ES-I3 (cell line): ENCODE data around the gene PANK4.
A peak's percentile ranks its signal among the peaks of the same experiment; 100 is the strongest.

Source experiments
- H3K36me3 ChIP-seq: 2 replicates; pipeline ENCODE4 v1.6.1; 2013; ENCODE audit warnings: mild to moderate bottlenecking, low read length, control low read depth, moderate library complexity; ENCODE audit not compliant: insufficient read depth
- H3K4me1 ChIP-seq: 2 replicates; pipeline ENCODE4 v1.6.1; 2013; ENCODE audit warnings: mild to moderate bottlenecking, control low read depth, low read length; ENCODE audit not compliant: insufficient read depth
- H3K9ac ChIP-seq: 2 replicates; pipeline ENCODE4 v1.6.1; 2013; ENCODE audit warnings: low read depth, mild to moderate bottlenecking, low read length, moderate library complexity
- H3K9me3 ChIP-seq: 2 replicates; pipeline ENCODE4 v1.6.1; 2013; ENCODE audit warnings: mild to moderate bottlenecking, low read length, moderate library complexity; ENCODE audit not compliant: control insufficient read depth, insufficient read depth

The PANK4 gene

DNA sequence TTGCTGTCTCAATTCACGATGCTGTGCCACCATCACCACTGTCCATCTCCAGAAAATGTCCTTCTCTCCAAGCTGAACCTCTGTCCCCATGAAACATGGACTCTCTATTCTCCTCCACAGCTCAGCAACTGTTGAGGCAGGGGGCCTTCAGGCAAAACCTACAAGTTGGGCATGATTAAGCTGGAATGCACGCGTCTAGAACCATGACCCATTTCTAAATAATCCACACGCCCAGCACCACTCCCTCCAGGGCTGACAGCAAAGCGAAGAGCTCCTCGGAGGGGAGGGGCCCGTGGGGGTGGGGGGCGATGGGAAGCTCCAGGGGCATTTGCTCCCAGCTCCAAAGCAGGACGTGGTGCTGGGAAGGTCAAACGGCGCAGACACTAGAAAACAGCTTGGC is 7.0 kb upstream of the PANK4 start:
- Histone ChIP-seq H3K9me3 (no peaks in the 10 kb centered on the region), H3K36me3 (no peaks in the 10 kb centered on the region), H3K4me1 (peaks cover 21% of the 10 kb centered on the region; the same call in 1 of the 2 replicates), H3K9ac (no peak overlapping the region)

DNA sequence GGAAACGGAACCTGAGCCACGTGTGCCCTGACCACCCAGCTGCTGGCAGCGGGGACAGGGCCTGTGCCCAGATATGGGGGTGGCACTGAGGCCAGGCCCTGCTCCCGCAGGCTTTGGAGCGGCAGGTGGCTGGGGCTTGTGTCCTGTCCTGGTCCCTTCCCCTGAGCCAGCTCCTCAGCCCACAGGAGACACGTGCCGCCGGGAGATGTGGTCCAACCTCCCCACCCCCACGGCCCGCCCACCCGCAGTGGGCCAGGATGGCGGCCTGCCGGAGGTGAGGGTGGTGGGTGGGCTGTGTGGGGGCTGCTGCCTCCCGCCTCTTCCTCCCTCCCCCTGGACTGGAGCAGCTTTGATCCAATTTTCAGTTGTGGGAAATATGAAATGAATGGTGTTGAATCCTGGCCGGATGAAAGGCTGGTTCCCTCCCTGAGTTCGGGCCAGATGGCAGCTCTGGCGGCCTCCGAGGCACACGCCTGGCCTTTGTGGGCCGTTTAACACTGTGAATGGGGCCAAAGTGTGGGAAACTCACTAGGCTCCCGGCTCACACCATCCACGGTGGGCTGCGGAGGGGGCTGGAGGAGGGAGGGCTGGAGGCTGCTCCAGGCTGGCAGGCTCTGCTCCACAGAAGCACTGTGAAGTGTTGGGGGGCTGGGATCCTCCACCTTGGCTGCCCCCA is 6.2 kb upstream of the PANK4 start:
- Histone ChIP-seq H3K4me1 (peaks cover 21% of the 10 kb centered on the region; the same call in 1 of the 2 replicates), H3K9ac (no peak overlapping the region), H3K9me3 (no peaks in the 10 kb centered on the region), H3K36me3 (no peaks in the 10 kb centered on the region)

DNA sequence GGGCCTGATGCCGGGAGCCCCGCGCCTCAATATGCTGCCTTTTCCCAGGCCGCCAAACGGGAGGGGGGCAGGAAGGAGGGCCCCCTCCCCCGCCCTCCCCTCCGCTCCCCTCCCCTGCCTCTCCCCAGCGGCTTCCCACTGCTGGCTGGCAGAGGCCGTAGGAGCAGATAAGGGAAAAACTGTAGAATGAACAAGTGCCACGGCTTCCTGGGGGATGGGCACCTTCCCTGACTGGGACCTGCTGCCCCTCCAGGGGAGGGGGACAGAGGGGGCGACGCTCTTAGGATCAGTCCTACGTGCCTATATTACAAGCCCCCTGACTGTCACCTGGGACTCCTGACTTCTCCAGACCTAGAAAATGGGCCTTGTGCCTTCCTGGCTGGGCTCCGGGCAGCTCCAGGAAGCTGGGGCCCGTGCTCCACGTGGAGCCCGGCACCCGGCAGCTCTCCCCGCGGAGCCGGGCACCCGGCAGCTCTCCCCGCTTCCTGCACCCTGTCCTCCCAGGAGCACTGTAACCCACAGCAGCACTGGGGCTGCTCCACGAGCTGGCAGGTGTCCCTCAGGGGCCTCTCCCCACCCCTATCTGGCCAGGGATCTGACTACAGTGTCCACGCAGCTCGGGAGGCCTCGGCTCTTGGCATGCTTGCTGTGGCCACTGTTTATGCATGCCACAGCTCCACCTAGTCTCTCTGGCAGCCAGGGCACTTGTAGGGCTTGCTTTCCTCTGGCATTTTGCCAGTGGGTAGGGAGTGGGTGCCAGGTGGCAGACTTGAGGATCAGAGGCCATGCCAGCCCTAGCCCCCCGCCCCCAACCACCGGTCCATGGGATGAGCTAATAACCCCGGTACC is 4.3 kb upstream of the PANK4 start:
- peak overlapping the region; percentile 5; the same call in 1 of the 2 replicates for H3K9ac ChIP-seq
- H3K4me1 ChIP-seq, result peaks cover 25% of the 10 kb centered on the region; the same call in 1 of the 2 replicates
- no peaks in the 10 kb centered on the region for H3K9me3 ChIP-seq
- H3K36me3 ChIP-seq, result no peaks in the 10 kb centered on the region

- Histone ChIP-seq H3K4me1 (peaks cover 27% of the 10 kb centered on the region; the same call in 1 of the 2 replicates), H3K9ac (peak within 1 kb of the TSS; percentile 5; the same call in 1 of the 2 replicates), H3K36me3 (no peaks in the 10 kb centered on the region), H3K9me3 (no peaks in the 10 kb centered on the region)
Measured at GRCh38 chr1:2529784-2530512, 3.6 kb upstream of the PANK4 start, which contains the start of gene HES5. HES5 (minus strand) TSS chr1:2530263; CDS start chr1:2530164, 99 bp downstream.

DNA sequence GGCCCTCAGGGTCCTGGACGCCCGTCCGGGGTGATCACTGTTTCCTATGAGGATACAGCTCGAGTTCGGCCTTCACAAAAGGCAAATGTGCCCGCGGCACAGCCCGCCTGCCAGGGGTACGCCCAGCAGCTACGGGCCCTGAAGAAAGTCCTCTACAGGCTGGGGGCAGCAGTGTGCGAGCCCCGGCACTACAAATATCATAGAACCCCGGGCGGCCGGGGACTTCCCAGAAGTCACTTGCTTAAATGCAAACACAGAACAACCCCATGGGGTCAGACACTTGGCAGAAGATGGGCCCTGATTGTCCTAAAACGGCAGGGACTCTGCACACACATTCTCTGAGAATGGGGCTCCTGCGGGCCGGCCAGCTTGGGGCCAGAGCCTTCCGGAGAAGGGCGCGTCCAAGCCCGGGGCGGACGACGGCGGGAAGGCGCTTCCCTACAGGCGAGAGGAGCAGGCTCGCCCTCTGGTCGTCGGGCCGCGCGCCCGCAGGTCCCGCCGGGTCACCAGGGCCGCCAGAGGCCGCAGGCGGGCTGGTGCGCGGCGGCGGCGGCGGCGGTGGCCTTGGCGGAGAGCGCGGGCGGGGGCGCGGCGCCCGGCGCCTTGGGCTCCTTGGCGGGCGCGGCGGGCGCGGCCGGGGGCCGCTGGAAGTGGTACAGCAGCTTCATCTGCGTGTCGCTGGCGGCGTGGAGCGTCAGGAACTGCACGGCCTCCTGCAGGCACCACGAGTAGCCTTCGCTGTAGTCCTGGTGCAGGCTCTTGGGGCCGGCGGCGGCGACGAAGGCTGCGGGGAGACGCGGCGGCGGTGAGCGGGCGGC is 2.8 kb upstream of the PANK4 start:
- no peak overlapping the region for H3K9ac ChIP-seq

GRCh38 chr1:2528611-2528965 is 2.2 kb upstream of the PANK4 start:
- Histone ChIP-seq H3K9ac (no peak overlapping the region), H3K9me3 (no peaks in the 10 kb centered on the region), H3K4me1 (peaks cover 17% of the 10 kb centered on the region; the same call in 1 of the 2 replicates), H3K36me3 (no peaks in the 10 kb centered on the region)

More for the DNA sequence above, 2.8 kb upstream of the PANK4 start:
- Histone ChIP-seq H3K9me3 (no peaks in the 10 kb centered on the region), H3K36me3 (no peaks in the 10 kb centered on the region), H3K4me1 (peaks cover 22% of the 10 kb centered on the region; the same call in 1 of the 2 replicates)

DNA sequence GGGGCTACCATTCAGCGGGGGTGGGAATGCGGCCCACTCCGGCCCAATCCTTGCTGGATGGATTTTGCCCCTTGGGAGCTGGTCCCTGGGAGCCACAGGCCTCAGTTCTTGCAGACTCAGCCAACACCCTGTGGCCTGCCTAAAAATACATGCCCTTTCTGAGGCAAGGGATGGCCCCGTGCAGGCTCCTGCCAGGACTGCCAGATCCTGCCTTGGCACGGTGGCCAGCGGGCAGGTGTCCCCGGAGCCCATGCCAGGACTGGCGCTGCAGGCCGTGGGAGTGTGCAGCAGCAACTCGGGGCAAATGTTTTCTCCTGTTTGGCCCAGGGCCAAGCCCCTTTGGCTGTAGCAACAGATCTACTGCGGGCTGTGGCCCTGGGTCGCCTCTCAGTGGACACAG is 1.6 kb upstream of the PANK4 start:
- H3K9ac ChIP-seq, result no peak overlapping the region
- no peaks in the 10 kb centered on the region for H3K9me3 ChIP-seq
- H3K36me3 ChIP-seq, result no peaks in the 10 kb centered on the region
- H3K4me1 ChIP-seq, result peaks cover 17% of the 10 kb centered on the region; the same call in 1 of the 2 replicates

GRCh38 chr1:2527556-2527860 is 1.1 kb upstream of the PANK4 start:
- no peaks in the 10 kb centered on the region for H3K9me3 ChIP-seq
- H3K9ac ChIP-seq, result no peak overlapping the region
- no peaks in the 10 kb centered on the region for H3K36me3 ChIP-seq
- peaks cover 17% of the 10 kb centered on the region; the same call in 1 of the 2 replicates for H3K4me1 ChIP-seq

- Histone ChIP-seq H3K36me3 (no peaks in the 10 kb centered on the region), H3K9me3 (no peaks in the 10 kb centered on the region), H3K4me1 (peaks cover 17% of the 10 kb centered on the region; the same call in 1 of the 2 replicates), H3K9ac (no peak overlapping the region)
Measured at GRCh38 chr1:2526824-2527555, 594 bp upstream of the PANK4 start.

GRCh38 chr1:2525572-2525919 is 850 bp downstream of the PANK4 start:
- Histone ChIP-seq H3K36me3 (peaks cover 5% of the 10 kb centered on the region), H3K9me3 (no peaks in the 10 kb centered on the region), H3K9ac (peak overlapping the region; percentile 97), H3K4me1 (peaks cover 17% of the 10 kb centered on the region; the same call in 1 of the 2 replicates)

GRCh38 chr1:2523891-2524609 is 2.3 kb downstream of the PANK4 start:
- Histone ChIP-seq H3K9me3 (no peaks in the 10 kb centered on the region), H3K36me3 (peaks cover 5% of the 10 kb centered on the region), H3K9ac (no peak overlapping the region), H3K4me1 (peaks cover 17% of the 10 kb centered on the region; the same call in 1 of the 2 replicates)

GRCh38 chr1:2523191-2523890 is 3.1 kb downstream of the PANK4 start:
- Histone ChIP-seq H3K9ac (no peak overlapping the region), H3K4me1 (peaks cover 11% of the 10 kb centered on the region; the same call in 1 of the 2 replicates), H3K36me3 (peaks cover 5% of the 10 kb centered on the region), H3K9me3 (no peaks in the 10 kb centered on the region)
